HepG2 (cell line): ENCODE measurements around the gene ROCK1. TPM values are rescaled to one million over a fixed set of nuclear protein-coding genes. Genes with fewer than 3 reads are reported as not detected.

Experiments used
- ADNP ChIP-seq: sonication (generic); formaldehyde crosslinking; IDR thresholded peaks from 2 replicates; pipeline ENCODE4 v1.4.0; 2020; ENCODE audit warnings: missing genetic modification reagents
- CHD4 ChIP-seq: fragments of 200-600 bp; sonication (generic); IDR thresholded peaks from 2 replicates; pipeline ENCODE4 v1.7.0; 2017; ENCODE audit warnings: mild to moderate bottlenecking, low read length, borderline replicate concordance
- CSRNP2 ChIP-seq: sonication (generic); formaldehyde crosslinking; conservative IDR thresholded peaks from 2 replicates; pipeline ENCODE4 v1.8.0; 2022; ENCODE audit warnings: low read depth, missing genetic modification reagents
- NCOA1 ChIP-seq: sonication (generic); formaldehyde crosslinking; IDR thresholded peaks from 2 replicates; pipeline ENCODE4 v1.9.0; 2021; ENCODE audit warnings: missing genetic modification reagents
- PHF21A ChIP-seq: sonication (generic); formaldehyde crosslinking; IDR thresholded peaks from 2 replicates; pipeline ENCODE4 v1.5.0; 2020; ENCODE audit warnings: mild to moderate bottlenecking, missing genetic modification reagents
- SOX6 ChIP-seq, 2 experiments: fragments of 450-650 bp in 1 of 2; sonication (generic) in 1 of 2; formaldehyde crosslinking in 1 of 2; IDR thresholded peaks; 2 replicates each; pipeline versions ENCODE4 v1.4.0 to v1.6.1; 2017 to 2020; ENCODE audit warnings: antibody characterized with exemption in 1 of 2, mild to moderate bottlenecking in 1 of 2, missing genetic modification reagents in 1 of 2
- TARDBP ChIP-seq: sonication (generic); formaldehyde crosslinking; IDR thresholded peaks from 2 replicates; pipeline ENCODE4 v1.8.0; 2022; ENCODE audit warnings: mild to moderate bottlenecking, missing genetic modification reagents
- TBX2 ChIP-seq: sonication (generic); formaldehyde crosslinking; IDR thresholded peaks from 2 replicates; pipeline ENCODE4 v1.5.0; 2020; ENCODE audit warnings: missing genetic modification reagents, mild to moderate bottlenecking, borderline replicate concordance
- UBTF ChIP-seq: sonication (generic); formaldehyde crosslinking; IDR thresholded peaks from 2 replicates; pipeline ENCODE4 v1.4.0; 2020; ENCODE audit warnings: mild to moderate bottlenecking, missing genetic modification reagents
- ZNF12 ChIP-seq: sonication (generic); formaldehyde crosslinking; IDR thresholded peaks from 2 replicates; pipeline ENCODE4 v1.5.0; 2020; ENCODE audit warnings: missing genetic modification reagents
- ZNF143 ChIP-seq: sonication (generic); formaldehyde crosslinking; IDR thresholded peaks from 2 replicates; pipeline ENCODE4 v1.4.0; 2020; ENCODE audit warnings: missing genetic modification reagents
- ZNF276 ChIP-seq: sonication (generic); formaldehyde crosslinking; IDR thresholded peaks from 2 replicates; pipeline ENCODE4 v1.4.0; 2020; ENCODE audit warnings: mild to moderate bottlenecking, low read depth, missing genetic modification reagents
- ZNF451 ChIP-seq: sonication (generic); formaldehyde crosslinking; IDR thresholded peaks from 2 replicates; pipeline ENCODE4 v1.5.0; 2020; ENCODE audit warnings: mild to moderate bottlenecking, missing genetic modification reagents
- ZNF501 ChIP-seq: sonication (generic); formaldehyde crosslinking; IDR thresholded peaks from 2 replicates; pipeline ENCODE4 v1.5.1; 2020; ENCODE audit warnings: mild to moderate bottlenecking, moderate library complexity, missing genetic modification reagents
- ZNF574 ChIP-seq: sonication (generic); formaldehyde crosslinking; IDR thresholded peaks from 2 replicates; pipeline ENCODE4 v1.4.0; 2020; ENCODE audit warnings: missing genetic modification reagents
- ZNF788 ChIP-seq: sonication (generic); formaldehyde crosslinking; IDR thresholded peaks from 2 replicates; pipeline ENCODE4 v1.5.0; 2020; ENCODE audit warnings: mild to moderate bottlenecking, missing genetic modification reagents, borderline replicate concordance
- ZNF792 ChIP-seq: IDR thresholded peaks from 2 replicates; pipeline ENCODE4 v1.6.1; 2016
- polyA plus RNA-seq, 8 experiments: library from polyadenylated mRNA; depleted of rRNA in 3 of 8; stranded (reverse) in 7 of 8; unstranded in 1 of 8; fragments of >200 nt; fragmentation: Illumina TruSeq in 4 of 8; extraction: Trizol in 4 of 8; gene quantifications; 2 replicates each; pipeline versions ENCODE4 v1.2.1 to v1.2.3, GENCODE V29; 2011 to 2016; ENCODE audit warnings: low read depth in 4 of 8, missing spikeins in 1 of 8, mixed read lengths in 1 of 8; ENCODE audit not compliant: insufficient read depth in 1 of 8
- total RNA-seq, 5 experiments: library from RNA; depleted of rRNA; stranded (reverse); fragments of >200 nt; fragmentation: Illumina TruSeq; extraction: Trizol; gene quantifications; 2 replicates each; pipeline ENCODE4 v1.2.3, GENCODE V29; 2016; ENCODE audit warnings: low read depth in 1 of 5
- TF ChIP-seq, protein P1 (sequence below): sonication (generic); formaldehyde crosslinking; IDR thresholded peaks from 2 replicates; pipeline ENCODE4 v1.4.0; 2020; ENCODE audit warnings: mild to moderate bottlenecking, missing genetic modification reagents
- TF ChIP-seq, protein P2 (sequence below): IDR thresholded peaks from 2 replicates; pipeline ENCODE4 v1.6.1; 2016; ENCODE audit warnings: mild to moderate bottlenecking, missing biosample characterization, missing genetic modification reagents

Gene ROCK1
- total and polyA plus RNA-seq, 2 of the 13 experiments (the other 11 are each of a cell fraction or from before 2014, with no cell fraction given) = 10.5 to 27.2 TPM

GRCh38 chr18:21111346-21112139 lies at the start of gene ROCK1 (continued):
- TF ChIP-seq ZNF276 (CRISPR knock-in tag) = no peak
- no peak for TF ChIP-seq ZNF143 (CRISPR knock-in tag)
- no peak; the same call in 1 of the 2 replicates for TF ChIP-seq ZNF451 (CRISPR knock-in tag)
- no peak for TF ChIP-seq ZNF792 (CRISPR knock-in tag)
- no peak for TF ChIP-seq ZNF788
- TF ChIP-seq ZNF574 (CRISPR knock-in tag) = no peak
- TF ChIP-seq CHD4 = no peak
- no peak for TF ChIP-seq ADNP (CRISPR knock-in tag)
- TF ChIP-seq ZNF12 (CRISPR knock-in tag) = no peak
- peak; percentile 64 for TF ChIP-seq TARDBP
- TF ChIP-seq, protein P1, sequence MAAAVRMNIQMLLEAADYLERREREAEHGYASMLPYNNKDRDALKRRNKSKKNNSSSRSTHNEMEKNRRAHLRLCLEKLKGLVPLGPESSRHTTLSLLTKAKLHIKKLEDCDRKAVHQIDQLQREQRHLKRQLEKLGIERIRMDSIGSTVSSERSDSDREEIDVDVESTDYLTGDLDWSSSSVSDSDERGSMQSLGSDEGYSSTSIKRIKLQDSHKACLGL (CRISPR knock-in tag) = peak; percentile 80
- no peak for TF ChIP-seq SOX6 (IDR thresholded peaks at IDR 0.05)
- TF ChIP-seq SOX6 (CRISPR knock-in tag; IDR thresholded peaks at IDR 0.05) = peak; percentile 46
- no peak for TF ChIP-seq TBX2 (CRISPR knock-in tag)
- peak; percentile 58 for TF ChIP-seq ZNF501 (CRISPR knock-in tag)
- no peak for TF ChIP-seq NCOA1 (CRISPR knock-in tag)
- TF ChIP-seq PHF21A = no peak; the same call in 1 of the 2 replicates
- TF ChIP-seq UBTF = peak; percentile 86
- no peak for TF ChIP-seq CSRNP2 (CRISPR knock-in tag)
- TF ChIP-seq, protein P2, sequence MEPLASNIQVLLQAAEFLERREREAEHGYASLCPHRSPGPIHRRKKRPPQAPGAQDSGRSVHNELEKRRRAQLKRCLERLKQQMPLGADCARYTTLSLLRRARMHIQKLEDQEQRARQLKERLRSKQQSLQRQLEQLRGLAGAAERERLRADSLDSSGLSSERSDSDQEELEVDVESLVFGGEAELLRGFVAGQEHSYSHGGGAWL (CRISPR knock-in tag) = no peak
